DOHH2 (cell line): ENCODE measurements around the gene DNM1L.

Experiments
- H3F3A ChIP-seq: fragments of 200-600 bp; sonication (generic), shearing (Covaris generic); 2 replicates; pipeline ENCODE4 v1.6.0; 2016; ENCODE audit warnings: antibody characterized with exemption, mild to moderate bottlenecking; ENCODE audit not compliant: control insufficient read depth, insufficient read depth
- H3K27ac ChIP-seq: fragments of 200-600 bp; sonication (generic); 2 replicates; pipeline ENCODE4 v1.5.1; 2014; ENCODE audit warnings: low read depth, mild to moderate bottlenecking, low read length, moderate library complexity
- H3K27me3 ChIP-seq: fragments of 200-600 bp; sonication (generic); 2 replicates; pipeline ENCODE4 v1.6.1; 2014; ENCODE audit warnings: mild to moderate bottlenecking, low read length, mixed read lengths; ENCODE audit not compliant: control insufficient read depth
- H3K36me3 ChIP-seq: fragments of 200-600 bp; sonication (generic); 2 replicates; pipeline ENCODE4 v1.6.1; 2014; ENCODE audit warnings: mild to moderate bottlenecking, low read length, moderate library complexity, mixed read lengths; ENCODE audit not compliant: control insufficient read depth
- H3K4me1 ChIP-seq: fragments of 200-600 bp; sonication (generic); 2 replicates; pipeline ENCODE4 v1.6.1; 2014; ENCODE audit warnings: mild to moderate bottlenecking, low read length, mixed read lengths; ENCODE audit not compliant: control insufficient read depth
- H3K4me2 ChIP-seq: fragments of 200-600 bp; sonication (generic); 2 replicates; pipeline ENCODE4 v1.6.0; 2014; ENCODE audit warnings: mild to moderate bottlenecking, low read length, moderate library complexity
- H3K4me3 ChIP-seq: fragments of 200-600 bp; sonication (generic); 2 replicates; pipeline ENCODE4 v1.5.1; 2014; ENCODE audit warnings: mild to moderate bottlenecking, low read length, mixed read lengths
- H3K79me2 ChIP-seq: fragments of 200-600 bp; sonication (generic); 2 replicates; pipeline ENCODE4 v1.6.1; 2014; ENCODE audit warnings: mild to moderate bottlenecking, low read length, mixed read lengths; ENCODE audit not compliant: control insufficient read depth
- H3K9me2 ChIP-seq: fragments of 200-600 bp; sonication (generic); replicated peaks from 2 replicates; pipeline ENCODE4 v1.6.1; 2014; ENCODE audit warnings: mild to moderate bottlenecking, low read length, mixed read lengths; ENCODE audit not compliant: control insufficient read depth
- H3K9me3 ChIP-seq: fragments of 200-600 bp; sonication (generic); 2 replicates; pipeline ENCODE4 v1.6.1; 2014; ENCODE audit warnings: antibody characterized with exemption, low read length, mixed read lengths; ENCODE audit not compliant: control insufficient read depth, insufficient read depth
- H4K20me1 ChIP-seq: fragments of 200-600 bp; sonication (generic); 2 replicates; pipeline ENCODE4 v1.6.0; 2014; ENCODE audit warnings: low read depth, mild to moderate bottlenecking, antibody characterized with exemption, low read length, moderate library complexity; ENCODE audit not compliant: control insufficient read depth, insufficient read depth
- EZH2phosphoT487 ChIP-seq: fragments of 200-600 bp; sonication (generic); IDR thresholded peaks from 2 replicates; pipeline ENCODE4 v1.6.1; 2017; ENCODE audit warnings: borderline replicate concordance, mild to moderate bottlenecking, antibody characterized with exemption, low read length, moderate library complexity, mixed read lengths
- TF ChIP-seq, protein P1 (sequence below): fragments of 200-600 bp; sonication (generic); IDR thresholded peaks from one replicate; pipeline ENCODE4 v1.5.1; 2014; ENCODE audit warnings: antibody characterized with exemption, mild to moderate bottlenecking, low read depth, low read length; ENCODE audit not compliant: poor library complexity, severe bottlenecking

Gene DNM1L

GRCh38 chr12:32679920-32680237, 778 bp downstream of the DNM1L start:
- H3K9me3 ChIP-seq, result no peaks in the 10 kb centered on the region
- H3K79me2 ChIP-seq, result peaks cover 58% of the 10 kb centered on the region
- H3K4me1 ChIP-seq, result peaks cover 25% of the 10 kb centered on the region
- H3K9me2 ChIP-seq, result no peaks in the 10 kb centered on the region
- peak overlapping the region; percentile 76 for H3K27ac ChIP-seq
- peaks cover 4% of the 10 kb centered on the region; the same call in 1 of the 2 replicates for H4K20me1 ChIP-seq
- H3K4me3 ChIP-seq, result peak overlapping the region; percentile 86
- H3K36me3 ChIP-seq, result peaks cover 27% of the 10 kb centered on the region
- H3K4me2 ChIP-seq, result peak overlapping the region; percentile 78
- H3K27me3 ChIP-seq, result no peaks in the 10 kb centered on the region
- no peak for TF ChIP-seq EZH2phosphoT487
- TF ChIP-seq, protein P1, sequence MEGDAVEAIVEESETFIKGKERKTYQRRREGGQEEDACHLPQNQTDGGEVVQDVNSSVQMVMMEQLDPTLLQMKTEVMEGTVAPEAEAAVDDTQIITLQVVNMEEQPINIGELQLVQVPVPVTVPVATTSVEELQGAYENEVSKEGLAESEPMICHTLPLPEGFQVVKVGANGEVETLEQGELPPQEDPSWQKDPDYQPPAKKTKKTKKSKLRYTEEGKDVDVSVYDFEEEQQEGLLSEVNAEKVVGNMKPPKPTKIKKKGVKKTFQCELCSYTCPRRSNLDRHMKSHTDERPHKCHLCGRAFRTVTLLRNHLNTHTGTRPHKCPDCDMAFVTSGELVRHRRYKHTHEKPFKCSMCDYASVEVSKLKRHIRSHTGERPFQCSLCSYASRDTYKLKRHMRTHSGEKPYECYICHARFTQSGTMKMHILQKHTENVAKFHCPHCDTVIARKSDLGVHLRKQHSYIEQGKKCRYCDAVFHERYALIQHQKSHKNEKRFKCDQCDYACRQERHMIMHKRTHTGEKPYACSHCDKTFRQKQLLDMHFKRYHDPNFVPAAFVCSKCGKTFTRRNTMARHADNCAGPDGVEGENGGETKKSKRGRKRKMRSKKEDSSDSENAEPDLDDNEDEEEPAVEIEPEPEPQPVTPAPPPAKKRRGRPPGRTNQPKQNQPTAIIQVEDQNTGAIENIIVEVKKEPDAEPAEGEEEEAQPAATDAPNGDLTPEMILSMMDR, result no peak
- peaks cover 5% of the 10 kb centered on the region; the same call in 1 of the 2 replicates for H3F3A ChIP-seq

- Histone ChIP-seq H3K27me3 (no peaks in the 10 kb centered on the region), H3K36me3 (peaks cover 36% of the 10 kb centered on the region), H4K20me1 (peaks cover 4% of the 10 kb centered on the region; the same call in 1 of the 2 replicates), H3F3A (peaks cover 5% of the 10 kb centered on the region; the same call in 1 of the 2 replicates), H3K9me2 (no peaks in the 10 kb centered on the region), H3K4me3 (peak overlapping the region; percentile 86), H3K4me2 (peak overlapping the region; percentile 78), H3K79me2 (peaks cover 67% of the 10 kb centered on the region), H3K9me3 (no peaks in the 10 kb centered on the region), H3K27ac (no peak overlapping the region), H3K4me1 (peaks cover 19% of the 10 kb centered on the region)
- TF ChIP-seq, protein P1, result no peak
- TF ChIP-seq EZH2phosphoT487, result no peak
These were observed 1.7 kb downstream of the DNM1L start for GRCh38 chr12:32680787-32681186.

DNA sequence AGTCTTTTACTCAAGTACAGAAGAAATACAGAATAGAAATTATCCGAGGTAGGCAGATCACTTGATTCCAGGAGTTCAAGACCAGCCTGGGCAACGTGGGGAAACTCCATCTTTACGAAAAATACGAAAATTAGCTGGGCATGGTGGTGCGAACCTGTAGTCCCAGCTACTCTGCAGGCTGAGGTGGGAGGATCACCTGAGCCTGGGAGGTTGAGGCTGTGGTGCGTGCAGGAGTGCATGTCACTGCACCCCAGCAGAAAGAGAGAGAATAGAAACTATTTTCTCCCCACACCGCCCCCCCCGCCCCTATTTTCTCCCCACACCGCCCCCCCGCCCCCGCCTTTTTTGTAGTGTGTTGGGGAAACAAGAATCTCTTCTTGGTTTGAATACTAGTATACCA, 2.2 kb downstream of the DNM1L start:
- Histone ChIP-seq H3K9me3 (no peaks in the 10 kb centered on the region), H3K4me2 (peak overlapping the region; percentile 78), H3K79me2 (peaks cover 72% of the 10 kb centered on the region), H3K36me3 (peaks cover 38% of the 10 kb centered on the region), H3K4me3 (peak overlapping the region; percentile 86), H3K9me2 (no peaks in the 10 kb centered on the region), H3K27me3 (no peaks in the 10 kb centered on the region), H3K27ac (no peak overlapping the region), H4K20me1 (peaks cover 4% of the 10 kb centered on the region; the same call in 1 of the 2 replicates), H3F3A (peaks cover 5% of the 10 kb centered on the region; the same call in 1 of the 2 replicates), H3K4me1 (peaks cover 19% of the 10 kb centered on the region)
- TF ChIP-seq, protein P1, result no peak
- no peak for TF ChIP-seq EZH2phosphoT487

- no peak overlapping the region for H3K27ac ChIP-seq
- peaks cover 100% of the 10 kb centered on the region for H3K79me2 ChIP-seq
- H3K27me3 ChIP-seq, result no peaks in the 10 kb centered on the region
- no peak overlapping the region for H3K4me3 ChIP-seq
- H3K9me3 ChIP-seq, result no peaks in the 10 kb centered on the region
- H3K4me1 ChIP-seq, result peaks cover 17% of the 10 kb centered on the region
- H3F3A ChIP-seq, result no peaks in the 10 kb centered on the region; the same call in 1 of the 2 replicates
- peaks cover 62% of the 10 kb centered on the region for H3K36me3 ChIP-seq
- H4K20me1 ChIP-seq, result peaks cover 6% of the 10 kb centered on the region; the same call in 1 of the 2 replicates
- H3K9me2 ChIP-seq, result no peaks in the 10 kb centered on the region
- TF ChIP-seq, protein P1, result no peak
- TF ChIP-seq EZH2phosphoT487, result no peak
- no peak overlapping the region for H3K4me2 ChIP-seq
These were observed 7.2 kb downstream of the DNM1L start for GRCh38 chr12:32686340-32686739.
